NCI-H128 (cell line): ENCODE measurements around the gene SH3BP5L.

Source experiments
- DNase-seq: peaks from one replicate; lab custom pipeline; 2025; ENCODE audit not compliant: unreplicated experiment; lab: John Stamatoyannopoulos, UW

The SH3BP5L gene

GRCh38 chr1:248782416-248783141 is 43.1 kb downstream of the SH3BP5L start:
- DNase-seq, result no peak

- no peak for DNase-seq
Measured at GRCh38 chr1:248779350-248779749, 46.4 kb downstream of the SH3BP5L start.

- no peak for DNase-seq
Measured at GRCh38 chr1:248778906-248779305, 46.8 kb downstream of the SH3BP5L start.

- no peak for DNase-seq
Measured at GRCh38 chr1:248776991-248777390, 48.7 kb downstream of the SH3BP5L start.

- no peak for DNase-seq
Measured at GRCh38 chr1:248775441-248775840, 50.3 kb downstream of the SH3BP5L start.
